ENCODE measurements around the gene BUB1.
"Not testable (repeated sequence)": the region's sequence is repeated elsewhere in the genome, so short reads cannot be mapped to it uniquely, and the experiment has no call there.

BUB1 gene

DNA sequence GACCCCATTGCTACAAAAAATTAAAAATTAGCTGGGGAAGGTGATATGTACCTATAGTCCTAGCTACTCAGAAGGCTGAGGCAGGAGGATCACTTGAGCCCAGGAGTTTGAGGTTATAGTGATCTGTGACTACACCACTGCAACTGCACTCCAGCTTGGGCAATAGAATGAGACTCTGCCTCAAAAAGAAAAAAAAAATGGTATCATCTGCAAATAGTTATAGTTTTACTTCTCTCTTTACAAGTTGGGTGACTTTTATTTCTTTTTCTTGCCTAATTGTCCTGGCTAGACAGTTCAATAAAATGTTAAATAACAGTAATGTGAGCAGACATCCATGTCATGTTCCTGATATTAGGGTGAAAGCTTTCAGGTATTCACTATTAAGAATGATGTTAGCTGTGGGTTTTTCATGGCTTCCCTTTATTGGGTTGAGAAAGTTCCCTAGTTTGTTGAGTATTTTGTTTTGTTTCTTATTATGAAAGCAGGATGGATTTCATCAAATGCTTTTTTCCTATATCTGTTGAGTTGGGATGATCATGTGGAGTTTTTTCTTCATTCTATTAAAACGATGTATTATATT lies 29.6 kb upstream of the BUB1 start:
- no peak for DNase-seq
- Mint-ChIP-seq H3K9me3 (no peaks in the 10 kb centered on the region), H3K4me3 (no peak overlapping the region), H3K27me3 (peaks cover 30% of the 10 kb centered on the region), H3K4me1 (no peaks in the 10 kb centered on the region), H3K36me3 (ENCODE audit: low read depth) (no peaks in the 10 kb centered on the region), H3K27ac (no peak overlapping the region)
- ATAC-seq: no peak

DNA sequence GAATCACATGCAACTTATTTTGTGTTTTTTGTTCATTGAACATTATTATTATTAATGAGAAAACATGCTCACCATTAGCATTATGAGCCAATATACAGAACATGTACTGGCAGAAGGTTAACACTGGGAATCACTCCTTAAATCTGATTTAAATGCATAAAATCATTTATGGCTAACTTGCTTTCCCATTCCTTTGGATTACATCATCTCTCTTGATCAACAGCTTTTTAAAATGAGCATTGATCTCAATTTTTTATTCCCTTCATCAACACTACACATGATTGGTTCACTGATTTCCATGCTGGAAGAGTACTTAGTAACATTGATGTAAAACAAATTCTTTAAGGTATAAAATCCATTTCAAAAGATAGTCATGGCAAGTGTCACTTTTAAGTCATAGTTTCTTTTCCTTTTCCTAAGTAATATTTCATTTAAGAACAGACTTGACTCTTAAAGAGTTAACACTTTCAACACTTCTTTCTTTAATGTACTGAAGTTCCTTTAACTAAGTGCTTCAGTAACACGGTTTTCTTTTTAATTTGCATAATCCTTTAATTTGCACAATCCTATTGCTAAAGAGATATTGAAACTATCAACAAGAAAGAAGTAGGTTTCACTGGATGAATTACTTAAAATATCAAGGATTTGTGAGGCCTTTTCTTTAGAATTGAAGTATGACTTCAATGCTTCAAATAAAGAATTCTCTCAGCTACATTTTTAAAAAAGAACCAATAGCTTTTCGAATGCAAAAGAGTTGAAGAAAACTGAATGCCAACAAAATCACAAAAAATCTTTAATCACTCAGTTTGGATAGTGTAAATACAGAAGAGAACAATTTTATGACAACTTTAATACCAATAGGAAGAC lies 24.9 kb upstream of the BUB1 start:
- H3K27ac Mint-ChIP-seq: no peak overlapping the region
- ATAC-seq (no peak), DNase-seq (no peak)
- H3K4me3 Mint-ChIP-seq: no peak overlapping the region
- H3K4me1 Mint-ChIP-seq: no peaks in the 10 kb centered on the region
- no peaks in the 10 kb centered on the region for H3K9me3 Mint-ChIP-seq
- H3K27me3 Mint-ChIP-seq: peaks cover 11% of the 10 kb centered on the region
- H3K36me3 Mint-ChIP-seq (ENCODE audit: low read depth): no peaks in the 10 kb centered on the region

DNA sequence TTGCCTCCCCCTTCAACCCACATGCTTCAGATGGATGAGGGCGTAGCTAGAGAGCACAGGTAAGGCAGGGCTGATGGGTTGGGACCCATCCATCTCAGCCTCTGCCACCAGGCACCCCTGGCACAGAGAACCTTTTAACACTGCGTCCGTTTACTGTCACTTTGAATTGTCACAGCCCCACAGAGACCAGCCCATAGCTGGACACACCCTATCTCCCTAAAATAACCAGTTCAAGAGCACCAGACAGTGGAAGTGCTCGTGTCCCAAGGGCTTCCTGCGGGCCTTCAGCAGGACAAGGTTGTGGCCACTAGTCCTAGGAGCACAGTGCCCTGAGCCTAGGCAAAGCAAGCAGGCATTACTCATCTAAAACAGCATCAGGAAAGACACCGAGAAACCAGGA lies 20.4 kb upstream of the BUB1 start:
- H3K27ac Mint-ChIP-seq; H3K4me3 Mint-ChIP-seq; H3K27me3 Mint-ChIP-seq; ATAC-seq; H3K4me1 Mint-ChIP-seq; H3K36me3 Mint-ChIP-seq (ENCODE audit: low read depth); H3K9me3 Mint-ChIP-seq; DNase-seq: not testable (repeated sequence)

GRCh38 chr2:110695146-110695898 lies 17.5 kb upstream of the BUB1 start:
- not testable (repeated sequence) for H3K4me1 Mint-ChIP-seq; H3K4me3 Mint-ChIP-seq; H3K36me3 Mint-ChIP-seq (ENCODE audit: low read depth); ATAC-seq; DNase-seq; H3K27ac Mint-ChIP-seq; H3K9me3 Mint-ChIP-seq
- peaks cover 13% of the 10 kb centered on the region for H3K27me3 Mint-ChIP-seq

DNA sequence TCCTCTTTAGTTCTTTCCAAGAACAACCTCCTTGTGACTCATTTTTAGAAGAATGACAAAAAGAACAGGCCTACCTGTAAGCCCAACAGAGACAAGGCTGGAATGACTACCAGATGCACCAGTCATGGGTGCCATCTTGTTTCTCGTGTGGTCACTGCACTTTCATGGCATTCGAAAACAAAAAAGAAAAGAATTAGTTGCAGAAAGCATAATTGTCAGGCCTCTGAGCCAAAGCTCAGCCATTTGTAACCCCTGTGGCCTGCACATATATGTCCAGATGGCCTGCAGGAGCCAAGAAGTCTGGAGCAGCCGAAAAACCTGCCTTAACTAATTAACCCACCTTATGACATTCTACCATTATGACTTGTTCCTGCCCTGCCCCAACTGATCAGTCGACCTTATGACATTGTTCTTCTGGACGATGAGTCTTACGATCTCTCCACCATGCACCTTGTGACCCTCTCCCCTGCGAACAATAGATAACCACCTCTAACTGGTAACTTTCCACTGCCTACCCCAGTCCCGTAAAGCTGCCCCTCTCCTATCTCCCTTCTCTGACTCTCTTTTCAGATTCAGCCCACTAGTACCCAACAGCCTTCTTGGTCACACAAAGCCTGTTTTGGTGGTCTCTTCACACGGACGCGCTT lies 13.9 kb upstream of the BUB1 start:
- DNase-seq: no peak
- Mint-ChIP-seq H3K36me3 (ENCODE audit: low read depth) (no peaks in the 10 kb centered on the region), H3K4me1 (peaks cover 8% of the 10 kb centered on the region), H3K4me3 (no peak overlapping the region), H3K27me3 (peaks cover 13% of the 10 kb centered on the region), H3K9me3 (peaks cover 8% of the 10 kb centered on the region), H3K27ac (no peak overlapping the region)
- no peak for ATAC-seq

- Mint-ChIP-seq H3K36me3 (ENCODE audit: low read depth) (no peaks in the 10 kb centered on the region), H3K4me1 (peaks cover 5% of the 10 kb centered on the region), H3K4me3 (no peak overlapping the region), H3K27me3 (peaks cover 13% of the 10 kb centered on the region), H3K27ac (no peak overlapping the region), H3K9me3 (peaks cover 8% of the 10 kb centered on the region)
- no peak for ATAC-seq
- DNase-seq: no peak
These were observed 12.5 kb upstream of the BUB1 start for GRCh38 chr2:110690083-110690965.

DNA sequence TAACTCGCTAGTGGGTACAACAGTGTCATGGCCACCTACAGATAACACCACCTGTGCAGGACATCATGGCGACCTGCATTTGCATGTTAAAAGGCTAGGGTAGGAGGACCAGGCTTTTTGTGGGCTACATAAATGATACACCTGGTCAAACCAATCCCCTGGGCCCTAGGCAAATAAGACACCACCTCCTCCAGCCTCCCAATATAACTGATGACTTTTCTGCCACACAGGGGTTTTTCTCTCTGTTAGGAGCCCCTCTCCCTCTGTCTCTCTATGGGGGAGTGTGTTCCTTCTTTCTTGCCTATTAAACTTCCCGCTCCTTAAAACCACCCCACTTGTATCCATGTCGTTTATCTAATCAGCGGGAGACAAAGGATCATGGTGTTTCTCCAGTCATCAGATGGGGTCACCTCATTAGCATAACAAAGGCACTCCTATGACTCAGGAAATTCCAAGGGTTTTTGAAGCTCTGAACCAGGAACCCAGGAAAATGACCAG lies 10.8 kb upstream of the BUB1 start:
- H3K36me3 Mint-ChIP-seq (ENCODE audit: low read depth): no peaks in the 10 kb centered on the region
- DNase-seq: no peak
- no peak overlapping the region for H3K4me3 Mint-ChIP-seq
- peaks cover 5% of the 10 kb centered on the region for H3K27me3 Mint-ChIP-seq
- ATAC-seq: no peak
- H3K27ac Mint-ChIP-seq: no peak overlapping the region
- peaks cover 8% of the 10 kb centered on the region for H3K9me3 Mint-ChIP-seq
- H3K4me1 Mint-ChIP-seq: no peaks in the 10 kb centered on the region

DNA sequence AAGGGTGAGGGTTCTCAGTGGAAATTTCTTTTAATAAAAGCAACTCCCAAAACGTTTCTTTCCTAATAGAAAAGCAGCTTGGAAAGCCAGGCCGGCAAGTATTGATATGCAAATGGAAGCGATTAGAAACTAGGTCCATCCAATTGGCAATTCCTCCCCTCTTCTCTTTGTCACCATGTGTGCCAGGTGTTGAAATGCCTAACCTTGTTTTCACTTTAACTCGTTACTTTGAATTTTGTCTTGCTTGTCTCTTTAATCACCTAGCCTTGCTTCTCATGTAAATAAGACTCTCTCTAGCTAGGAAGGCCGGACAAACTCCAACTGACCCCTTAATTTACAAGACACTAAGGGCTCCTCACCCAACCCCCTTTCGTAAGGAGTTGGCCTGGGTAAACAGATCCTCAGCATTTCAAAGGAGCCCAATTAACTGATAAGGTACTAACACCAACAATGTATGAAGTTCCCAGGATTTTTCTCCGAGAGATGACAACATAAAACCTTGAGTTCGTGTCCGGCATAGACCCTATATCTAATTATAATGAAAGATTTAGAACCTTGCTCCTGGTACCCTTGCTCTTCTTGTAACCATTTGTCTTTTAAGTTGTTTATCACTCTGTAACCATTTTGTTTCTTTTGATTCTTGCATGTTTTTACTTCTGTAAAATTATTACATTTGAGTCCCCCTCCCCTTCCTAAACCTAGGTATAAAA lies 10.1 kb upstream of the BUB1 start:
- H3K27me3 Mint-ChIP-seq; ATAC-seq; H3K4me3 Mint-ChIP-seq; H3K9me3 Mint-ChIP-seq; H3K36me3 Mint-ChIP-seq (ENCODE audit: low read depth); H3K4me1 Mint-ChIP-seq; H3K27ac Mint-ChIP-seq; DNase-seq: not testable (repeated sequence)

DNA sequence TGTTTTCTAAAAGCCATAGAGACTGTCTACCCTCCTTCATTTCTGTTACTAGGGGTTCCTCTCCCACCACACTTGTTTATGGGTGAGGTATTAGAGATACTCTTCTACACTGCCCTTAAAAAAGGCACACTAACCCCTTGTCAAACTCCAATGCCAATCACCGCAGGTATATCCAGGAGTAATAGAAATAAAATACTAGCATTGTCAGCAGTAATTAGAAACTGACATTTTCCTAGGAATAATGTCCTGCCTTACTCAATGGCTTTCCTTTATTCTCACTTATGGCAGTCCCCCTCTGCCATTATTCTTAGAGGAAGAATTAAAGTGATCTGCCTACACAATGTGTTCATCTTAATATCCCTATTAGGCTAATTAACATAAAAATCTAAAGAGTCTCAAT lies 5.0 kb upstream of the BUB1 start:
- H3K4me3 Mint-ChIP-seq: no peak overlapping the region
- peaks cover 2% of the 10 kb centered on the region for H3K9me3 Mint-ChIP-seq
- DNase-seq (no peak), ATAC-seq (no peak)
- no peaks in the 10 kb centered on the region for H3K36me3 Mint-ChIP-seq (ENCODE audit: low read depth)
- peaks cover 7% of the 10 kb centered on the region for H3K27me3 Mint-ChIP-seq
- no peak overlapping the region for H3K27ac Mint-ChIP-seq
- peaks cover 15% of the 10 kb centered on the region for H3K4me1 Mint-ChIP-seq

DNA sequence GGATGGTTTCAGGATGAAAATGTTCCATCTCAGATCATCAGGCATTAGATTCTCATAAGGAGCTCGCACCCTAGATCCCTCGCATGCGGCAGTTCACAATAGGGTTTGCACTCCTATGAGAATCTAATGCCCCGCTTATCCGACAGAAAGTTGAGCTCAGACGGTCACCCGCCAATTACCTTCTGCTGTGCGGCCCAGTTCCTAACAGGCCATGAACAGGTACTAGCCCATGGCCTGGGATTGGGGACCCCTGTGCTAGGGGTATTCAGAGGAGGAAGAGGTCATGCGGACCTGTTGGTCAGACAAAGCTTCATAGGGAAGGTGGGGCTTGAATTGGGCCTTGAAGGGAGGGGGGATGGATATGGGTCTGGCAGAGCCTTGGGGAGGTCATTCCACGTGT lies 4.4 kb upstream of the BUB1 start:
- no peaks in the 10 kb centered on the region for H3K9me3 Mint-ChIP-seq
- H3K4me1 Mint-ChIP-seq: peaks cover 15% of the 10 kb centered on the region
- H3K4me3 Mint-ChIP-seq: no peak overlapping the region
- no peaks in the 10 kb centered on the region for H3K36me3 Mint-ChIP-seq (ENCODE audit: low read depth)
- peaks cover 7% of the 10 kb centered on the region for H3K27me3 Mint-ChIP-seq
- DNase-seq (no peak), ATAC-seq (no peak)
- no peak overlapping the region for H3K27ac Mint-ChIP-seq

- Mint-ChIP-seq H3K4me3 (no peak overlapping the region), H3K27ac (no peak overlapping the region), H3K27me3 (peaks cover 7% of the 10 kb centered on the region), H3K9me3 (no peaks in the 10 kb centered on the region), H3K36me3 (ENCODE audit: low read depth) (peaks cover 7% of the 10 kb centered on the region), H3K4me1 (peaks cover 28% of the 10 kb centered on the region)
- ATAC-seq (no peak), DNase-seq (no peak)
These were observed 2.8 kb upstream of the BUB1 start for GRCh38 chr2:110680709-110681108.

GRCh38 chr2:110679865-110680264 lies 2.0 kb upstream of the BUB1 start:
- Mint-ChIP-seq H3K4me3 (no peak overlapping the region), H3K9me3 (no peaks in the 10 kb centered on the region), H3K27me3 (peaks cover 7% of the 10 kb centered on the region), H3K36me3 (ENCODE audit: low read depth) (peaks cover 11% of the 10 kb centered on the region), H3K27ac (no peak overlapping the region), H3K4me1 (peaks cover 33% of the 10 kb centered on the region)
- no peak for DNase-seq
- ATAC-seq: no peak

DNA sequence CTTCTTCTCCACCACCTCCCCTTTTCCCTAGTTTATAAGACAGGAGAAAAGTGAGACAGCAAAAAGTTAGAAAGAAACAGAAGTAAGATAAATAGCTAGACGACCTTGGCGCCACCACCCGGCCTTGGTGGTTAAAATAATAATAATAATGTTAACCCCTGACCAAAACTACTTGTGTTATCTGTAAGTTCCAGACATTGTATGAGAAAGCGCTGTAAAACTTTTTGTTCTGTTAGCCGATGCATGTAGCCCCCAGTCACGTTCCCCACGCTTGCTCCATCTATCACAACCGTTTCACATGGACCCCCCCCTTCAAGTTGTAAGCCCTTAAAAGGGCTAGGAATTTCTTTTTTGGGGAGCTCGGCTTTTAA lies 1.5 kb upstream of the BUB1 start:
- peaks cover 7% of the 10 kb centered on the region for H3K27me3 Mint-ChIP-seq
- no peaks in the 10 kb centered on the region for H3K9me3 Mint-ChIP-seq
- H3K36me3 Mint-ChIP-seq (ENCODE audit: low read depth): peaks cover 11% of the 10 kb centered on the region
- H3K27ac Mint-ChIP-seq: no peak overlapping the region
- no peak for DNase-seq
- no peak for ATAC-seq
- peaks cover 37% of the 10 kb centered on the region for H3K4me1 Mint-ChIP-seq
- H3K4me3 Mint-ChIP-seq: peak overlapping the region; percentile 97
